ENCODE data around the gene DTHD1. TPM values are rescaled to one million over a fixed set of nuclear protein-coding genes. Genes with fewer than 3 reads are reported as not detected.

DTHD1 gene
- total and polyA plus RNA-seq, 2 donors from 2014 or later: 1.4 TPM; not detected in 1

DNA sequence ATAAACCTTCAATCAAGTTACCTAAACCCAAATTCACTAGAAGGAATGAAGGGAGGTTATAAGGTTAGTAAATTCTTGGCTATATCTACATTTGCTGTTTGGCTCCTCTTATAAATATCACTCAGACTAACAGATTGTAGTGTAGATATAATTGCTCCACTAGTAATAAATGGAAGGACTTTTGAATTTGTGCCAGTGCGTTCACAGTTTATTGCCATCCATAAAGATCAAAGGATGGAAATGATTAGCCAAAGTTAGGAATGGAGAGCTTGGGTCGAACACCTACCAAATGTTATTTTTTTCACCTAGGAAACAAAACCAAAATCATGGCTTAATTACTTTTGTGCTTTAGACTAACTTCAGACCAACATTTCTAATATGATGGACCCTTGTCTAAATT, 9.2 kb downstream of the DTHD1 start:
- Histone ChIP-seq H3K27me3 (ENCODE audit: control insufficient read depth, insufficient read depth, low read length) (no peaks in the 10 kb centered on the region), H3K4me3 (ENCODE audit: low read length in 3 of 3) (no peak overlapping the region), H3K36me3 (ENCODE audit: control insufficient read depth in 2 of 3, insufficient read depth in 3 of 3, low read length in 3 of 3) (no peaks in the 10 kb centered on the region), H3K4me1 (ENCODE audit: control insufficient read depth in 2 of 3, insufficient read depth in 2 of 3, low read depth in 1 of 3, low read length in 3 of 3) (no peaks in the 10 kb centered on the region), H3K9ac (ENCODE audit: low read length in 3 of 3) (no peak overlapping the region), H3K27ac (ENCODE audit: low read depth in 2 of 2, low read length in 2 of 2) (no peak overlapping the region), H3K9me3 (ENCODE audit: control insufficient read depth in 2 of 3, insufficient read depth in 1 of 3, low read length in 3 of 3) (no peaks in the 10 kb centered on the region)
- FAIRE-seq (no peak), DNase-seq (peak in 1 of 5 donors; percentile 5)
- TF ChIP-seq, protein P1, sequence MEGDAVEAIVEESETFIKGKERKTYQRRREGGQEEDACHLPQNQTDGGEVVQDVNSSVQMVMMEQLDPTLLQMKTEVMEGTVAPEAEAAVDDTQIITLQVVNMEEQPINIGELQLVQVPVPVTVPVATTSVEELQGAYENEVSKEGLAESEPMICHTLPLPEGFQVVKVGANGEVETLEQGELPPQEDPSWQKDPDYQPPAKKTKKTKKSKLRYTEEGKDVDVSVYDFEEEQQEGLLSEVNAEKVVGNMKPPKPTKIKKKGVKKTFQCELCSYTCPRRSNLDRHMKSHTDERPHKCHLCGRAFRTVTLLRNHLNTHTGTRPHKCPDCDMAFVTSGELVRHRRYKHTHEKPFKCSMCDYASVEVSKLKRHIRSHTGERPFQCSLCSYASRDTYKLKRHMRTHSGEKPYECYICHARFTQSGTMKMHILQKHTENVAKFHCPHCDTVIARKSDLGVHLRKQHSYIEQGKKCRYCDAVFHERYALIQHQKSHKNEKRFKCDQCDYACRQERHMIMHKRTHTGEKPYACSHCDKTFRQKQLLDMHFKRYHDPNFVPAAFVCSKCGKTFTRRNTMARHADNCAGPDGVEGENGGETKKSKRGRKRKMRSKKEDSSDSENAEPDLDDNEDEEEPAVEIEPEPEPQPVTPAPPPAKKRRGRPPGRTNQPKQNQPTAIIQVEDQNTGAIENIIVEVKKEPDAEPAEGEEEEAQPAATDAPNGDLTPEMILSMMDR (IDR thresholded peaks at IDR 0.05; ENCODE audit: borderline replicate concordance, extremely low read depth, insufficient read depth): no peak
- intact Hi-C loops (cut with DNase I): no loop called here

DNA sequence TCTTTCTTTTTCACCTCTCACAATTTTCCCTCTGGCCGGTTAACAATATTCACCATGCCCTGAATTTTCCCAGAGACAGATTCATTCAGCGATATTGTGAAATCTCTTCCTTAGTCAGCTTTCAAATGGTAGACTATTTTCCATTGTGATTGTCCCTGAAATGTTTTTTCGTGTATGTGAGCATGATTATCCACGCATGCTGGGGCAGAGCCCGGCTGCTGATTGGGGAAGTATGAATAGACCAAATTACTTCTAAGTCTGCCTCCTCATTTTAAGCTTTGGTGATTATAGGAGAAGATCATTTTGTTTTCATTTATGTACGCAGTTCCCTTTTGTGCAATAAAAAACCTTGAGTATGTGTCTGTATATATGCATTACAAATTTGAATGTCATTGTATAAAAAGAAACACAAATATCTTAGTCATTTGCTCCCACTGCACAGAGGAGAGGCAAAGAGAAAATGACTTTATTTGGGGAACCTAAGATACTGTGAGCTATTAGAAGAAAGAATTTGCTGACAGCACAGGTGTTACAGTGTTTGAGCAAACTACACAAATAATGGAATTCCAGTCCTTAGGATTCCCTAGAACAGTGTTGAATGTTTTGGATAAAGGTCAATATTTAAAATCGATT, 11.3 kb downstream of the DTHD1 start:
- DNase-seq (no peak), FAIRE-seq (no peak)
- intact Hi-C loops (cut with DNase I): no loop called here
- Histone ChIP-seq H3K4me1 (ENCODE audit: control insufficient read depth in 2 of 3, insufficient read depth in 2 of 3, low read depth in 1 of 3, low read length in 3 of 3) (no peaks in the 10 kb centered on the region), H3K4me3 (ENCODE audit: low read length in 3 of 3) (no peak overlapping the region), H3K36me3 (ENCODE audit: control insufficient read depth in 2 of 3, insufficient read depth in 3 of 3, low read length in 3 of 3) (no peaks in the 10 kb centered on the region), H3K27ac (ENCODE audit: low read depth in 2 of 2, low read length in 2 of 2) (no peak overlapping the region), H3K27me3 (ENCODE audit: control insufficient read depth, insufficient read depth, low read length) (no peaks in the 10 kb centered on the region), H3K9ac (ENCODE audit: low read length in 3 of 3) (no peak overlapping the region), H3K9me3 (ENCODE audit: control insufficient read depth in 2 of 3, insufficient read depth in 1 of 3, low read length in 3 of 3) (no peaks in the 10 kb centered on the region)
- TF ChIP-seq, protein P1 (IDR thresholded peaks at IDR 0.05; ENCODE audit: borderline replicate concordance, extremely low read depth, insufficient read depth): no peak

- Histone ChIP-seq H3K27me3 (ENCODE audit: control insufficient read depth, insufficient read depth, low read length) (no peaks in the 10 kb centered on the region), H3K4me3 (ENCODE audit: low read length in 3 of 3) (no peak overlapping the region), H3K27ac (ENCODE audit: low read depth in 2 of 2, low read length in 2 of 2) (no peak overlapping the region), H3K9ac (ENCODE audit: low read length in 3 of 3) (no peak overlapping the region), H3K4me1 (ENCODE audit: control insufficient read depth in 2 of 3, insufficient read depth in 2 of 3, low read depth in 1 of 3, low read length in 3 of 3) (no peaks in the 10 kb centered on the region), H3K9me3 (ENCODE audit: control insufficient read depth in 2 of 3, insufficient read depth in 1 of 3, low read length in 3 of 3) (no peaks in the 10 kb centered on the region), H3K36me3 (ENCODE audit: control insufficient read depth in 2 of 3, insufficient read depth in 3 of 3, low read length in 3 of 3) (no peaks in the 10 kb centered on the region)
- TF ChIP-seq, protein P1 (IDR thresholded peaks at IDR 0.05; ENCODE audit: borderline replicate concordance, extremely low read depth, insufficient read depth): no peak
- no peak for DNase-seq
- no peak for FAIRE-seq
- intact Hi-C loops (cut with DNase I): no loop called here
These were observed 19.7 kb downstream of the DTHD1 start for GRCh38 chr4:36301127-36301526.

Data from kidney (tissue), 14 donors.